Measurements from ENCODE around the gene CARD10.
"Not testable (repeated sequence)": the region's sequence is repeated elsewhere in the genome, so short reads cannot be mapped to it uniquely, and the experiment has no call there.

CARD10 gene

GRCh38 chr22:37555029-37555428 is 35.8 kb upstream of the CARD10 start:
- DNase-seq, result no peak

- no peak for DNase-seq
These were observed 34.5 kb upstream of the CARD10 start for GRCh38 chr22:37553725-37554124.

DNA sequence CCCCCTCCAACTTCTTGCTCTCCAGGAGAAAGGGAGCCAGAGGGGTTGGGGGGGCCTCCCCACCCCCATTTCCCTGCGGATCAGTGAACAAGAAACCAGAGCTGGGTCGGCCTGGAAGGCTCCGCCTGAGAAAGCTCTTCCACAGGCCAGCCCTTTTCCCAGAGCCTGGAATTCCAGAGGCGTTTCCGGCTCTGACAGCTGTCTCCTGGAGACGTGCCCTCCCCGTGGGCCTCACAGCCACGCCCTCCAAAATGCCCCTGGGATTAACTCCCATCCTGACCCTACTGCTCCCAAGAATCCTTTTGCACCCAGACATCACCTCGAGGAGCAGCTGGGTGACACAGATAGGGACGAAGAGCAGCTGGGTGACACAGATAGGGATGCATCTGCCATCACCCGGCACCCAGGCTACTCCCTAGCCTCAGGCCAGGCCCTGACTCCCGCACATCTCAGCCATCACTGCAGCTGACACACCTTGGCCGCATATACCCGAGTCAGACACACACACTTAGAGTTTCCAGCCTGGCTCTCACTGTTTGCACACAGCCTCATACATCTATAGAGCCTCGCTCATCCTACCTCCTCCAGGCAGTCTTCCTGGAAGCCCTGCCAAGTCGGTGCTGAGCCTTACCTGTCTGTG is 33.4 kb upstream of the CARD10 start:
- no peak for DNase-seq

- no peak for DNase-seq
These were observed 32.8 kb upstream of the CARD10 start for GRCh38 chr22:37551981-37552380.

DNA sequence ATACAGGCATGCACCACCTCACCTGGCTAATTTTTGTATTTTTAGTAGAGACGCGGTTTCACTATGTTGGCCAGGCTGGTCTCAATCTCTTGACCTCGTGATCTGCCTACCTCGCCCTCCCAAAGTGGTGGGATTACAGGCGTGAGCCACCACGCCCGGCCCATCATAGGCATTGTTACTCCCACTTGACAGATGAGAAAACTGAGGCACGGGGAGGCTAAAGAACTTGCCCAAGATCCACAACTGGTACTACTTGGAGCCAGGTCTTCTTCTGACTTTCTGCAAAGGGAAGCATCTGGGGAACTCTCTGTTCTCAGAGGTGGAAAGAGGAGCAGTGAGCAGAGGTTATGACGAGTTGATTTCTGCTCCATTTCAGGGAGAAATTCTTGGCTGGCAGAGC is 31.7 kb upstream of the CARD10 start:
- DNase-seq, result not testable (repeated sequence)

GRCh38 chr22:37549704-37550059 is 30.5 kb upstream of the CARD10 start:
- DNase-seq, result no peak

- DNase-seq, result no peak
These were observed 28.1 kb upstream of the CARD10 start for GRCh38 chr22:37547251-37547741.

DNA sequence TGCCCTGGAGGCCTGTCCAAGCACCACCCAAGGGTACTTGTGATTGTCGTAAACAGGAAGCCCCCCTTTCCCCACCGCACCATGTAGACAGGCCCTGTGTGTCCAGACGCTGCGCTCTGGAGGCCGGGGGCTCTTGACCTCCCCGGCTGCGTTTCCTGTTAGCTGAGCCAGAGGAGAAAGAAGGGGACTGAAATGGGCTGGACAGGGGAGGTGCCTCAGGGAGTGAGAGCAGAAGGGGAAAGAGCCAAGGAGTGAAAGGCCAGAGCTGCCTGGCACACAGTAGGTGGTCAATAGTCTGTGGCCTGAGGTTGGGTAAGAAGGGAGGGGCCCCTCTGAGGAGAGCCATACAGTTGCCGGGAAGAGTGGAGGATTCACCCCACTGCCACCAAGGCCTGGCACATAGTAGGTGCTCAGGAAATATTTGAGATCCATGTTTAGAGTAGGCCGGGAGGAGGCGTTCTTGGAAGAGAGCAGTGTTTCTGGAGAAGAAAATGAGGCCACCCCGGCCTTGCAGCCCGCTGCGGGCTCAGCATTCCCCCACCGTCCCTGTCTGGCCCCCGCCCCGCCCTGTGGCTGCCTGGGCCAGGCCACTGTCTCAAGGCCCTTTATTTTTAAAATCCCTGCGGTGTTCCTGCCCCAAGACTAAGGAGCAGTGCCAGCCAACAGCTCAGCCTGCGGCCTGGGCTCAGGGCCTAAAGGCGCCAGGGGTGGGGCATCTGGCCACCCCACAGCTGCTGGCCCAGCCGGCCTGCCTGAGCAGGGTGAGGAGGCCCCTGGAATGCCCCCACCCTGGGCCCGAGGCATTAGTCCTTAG is 27.4 kb upstream of the CARD10 start:
- no peak for DNase-seq

- no peak for DNase-seq
These were observed 26.7 kb upstream of the CARD10 start for GRCh38 chr22:37545703-37546436.

- DNase-seq, result peak; percentile 53 to 69
These were observed 25.9 kb upstream of the CARD10 start for GRCh38 chr22:37544955-37545702.

GRCh38 chr22:37542959-37543358 is 23.7 kb upstream of the CARD10 start:
- no peak for DNase-seq

DNA sequence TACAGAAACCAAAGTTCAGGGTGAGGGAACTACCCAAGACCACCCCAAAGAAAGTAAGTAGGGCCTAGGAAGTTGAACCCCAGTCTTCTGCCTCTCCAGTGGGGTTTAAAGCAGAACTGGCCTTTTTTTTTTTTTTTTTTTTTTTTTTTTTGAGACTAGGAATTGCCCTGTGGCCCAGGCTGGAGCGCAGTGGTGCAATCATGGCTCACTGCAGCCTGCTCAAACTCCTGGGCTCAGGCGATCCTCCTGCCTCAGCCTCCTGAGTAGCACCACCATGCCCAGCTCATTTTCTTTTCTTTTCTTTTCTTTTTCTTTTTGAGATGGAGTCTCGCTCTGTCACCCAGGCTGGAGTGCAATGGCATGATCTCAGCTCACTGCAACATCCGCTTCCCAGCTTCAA is 23.2 kb upstream of the CARD10 start:
- DNase-seq, result not testable (repeated sequence)

- DNase-seq, result not testable (repeated sequence)
These were observed 20.6 kb upstream of the CARD10 start for GRCh38 chr22:37539790-37540189.

DNA sequence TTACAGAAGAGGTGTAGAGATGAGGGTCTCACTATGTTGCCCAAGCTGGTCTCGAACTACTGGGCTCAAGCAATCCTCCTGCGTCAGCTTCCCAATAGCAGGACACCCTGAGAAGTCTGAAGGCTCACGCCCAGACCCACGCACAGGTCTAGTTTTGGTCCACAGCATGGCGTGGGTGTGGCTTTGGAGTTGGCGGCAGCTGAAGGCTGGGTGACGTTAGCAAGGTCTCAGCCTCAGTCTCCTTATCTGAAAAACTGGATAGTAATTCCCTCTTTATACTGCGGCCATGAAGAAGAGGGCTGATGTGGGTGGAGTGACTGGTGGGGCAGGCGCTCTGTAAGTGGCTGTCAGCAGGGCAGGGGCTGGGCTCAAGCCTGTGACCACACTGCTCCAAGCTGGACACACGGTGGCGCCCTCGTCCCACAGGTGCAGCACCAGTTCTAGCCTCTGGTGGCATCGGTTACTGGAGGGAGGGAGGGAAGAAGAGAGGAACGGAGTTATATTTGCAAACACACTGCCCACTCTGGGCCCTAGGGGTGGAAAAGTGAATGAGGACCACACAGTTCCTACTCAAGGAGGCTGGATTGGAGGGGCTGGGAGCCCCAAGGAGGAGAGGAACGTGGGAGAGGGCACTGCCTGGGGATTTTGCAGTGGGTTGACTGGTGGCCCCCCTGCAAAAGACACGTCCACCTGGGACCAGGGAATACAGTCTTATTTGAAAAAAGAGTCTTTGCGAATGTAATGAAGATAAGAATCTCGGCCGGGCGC is 19.6 kb upstream of the CARD10 start:
- DNase-seq, result peak; percentile 94 to 95

- DNase-seq, result no peak
These were observed 15.9 kb upstream of the CARD10 start for GRCh38 chr22:37535159-37535558.

DNA sequence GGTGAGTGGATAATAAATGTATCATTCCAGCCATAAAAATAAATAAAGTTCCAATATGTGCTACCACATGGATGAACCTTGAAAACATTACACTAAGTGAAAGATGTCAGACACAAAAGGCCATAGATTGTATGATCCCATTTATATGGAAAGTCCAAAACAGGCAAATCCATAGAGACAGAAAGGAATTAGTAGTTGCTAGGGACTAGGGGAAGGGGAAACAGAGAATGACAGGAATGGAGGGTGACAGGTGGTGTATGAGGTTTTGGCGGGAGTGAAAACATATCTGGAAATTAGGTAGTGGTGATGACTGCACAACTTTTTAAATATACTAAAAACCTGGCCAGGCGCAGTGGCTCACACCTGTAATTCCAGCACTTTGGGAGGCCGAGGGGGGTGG is 15.2 kb upstream of the CARD10 start:
- no peak for DNase-seq

GRCh38 chr22:37533995-37534394 is 14.8 kb upstream of the CARD10 start:
- DNase-seq, result peak; percentile 47 to 60

DNA sequence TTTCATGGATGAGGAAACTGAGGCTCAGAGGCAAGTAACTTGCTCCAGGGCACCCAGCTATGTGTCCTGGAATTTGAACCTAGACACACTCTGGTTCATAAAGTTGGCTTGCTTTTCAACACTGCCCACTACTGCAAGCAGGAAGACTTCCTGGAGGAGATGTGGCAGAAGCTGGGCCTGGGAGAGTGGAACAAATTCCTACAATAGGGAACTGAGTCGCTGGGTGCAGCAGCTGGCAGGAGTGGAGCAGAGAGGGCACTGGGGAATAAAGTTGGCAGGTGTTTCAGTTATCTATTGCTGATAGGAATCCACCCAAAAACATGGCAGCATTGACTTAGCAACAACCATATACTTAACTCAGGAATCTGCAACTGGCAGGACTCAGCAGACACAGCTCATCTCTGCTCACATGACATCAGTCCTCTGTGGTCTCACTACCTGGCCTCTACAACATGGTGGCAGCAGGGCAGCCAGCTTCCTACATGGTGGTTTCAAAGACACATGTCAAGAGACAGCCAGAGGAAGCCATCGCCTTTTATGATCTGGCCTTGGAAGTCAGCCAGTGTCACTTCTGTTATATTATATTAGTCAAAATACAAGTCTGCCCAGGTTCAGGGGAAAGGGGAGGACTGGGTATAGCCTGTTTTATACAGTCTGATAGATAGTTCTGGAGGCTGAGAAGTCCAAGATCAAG is 10.6 kb upstream of the CARD10 start:
- DNase-seq, result peak; percentile 52 to 69

GRCh38 chr22:37527952-37528351 is 8.7 kb upstream of the CARD10 start:
- not testable (repeated sequence) for DNase-seq

- not testable (repeated sequence) for DNase-seq
These were observed 8.0 kb upstream of the CARD10 start for GRCh38 chr22:37527081-37527752.

DNA sequence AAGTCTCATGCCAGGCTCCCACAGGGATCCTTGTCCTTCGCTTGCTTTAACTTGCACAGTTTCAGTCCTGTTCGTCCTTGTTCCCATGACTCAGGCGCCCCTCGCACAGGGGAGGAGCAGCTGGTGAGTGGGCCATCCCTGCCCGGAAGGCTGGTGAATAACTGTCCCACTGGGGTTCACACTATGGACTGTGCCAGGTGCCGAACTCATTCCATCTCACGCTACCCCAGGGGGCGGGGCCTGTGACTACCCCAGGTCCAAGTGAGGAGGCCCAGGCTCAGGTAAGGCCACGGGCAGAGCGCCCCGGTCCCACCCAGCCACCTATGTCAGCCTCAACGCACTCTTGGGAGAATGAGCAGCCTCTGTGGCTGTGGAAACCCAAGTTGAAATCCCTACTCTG is 7.2 kb upstream of the CARD10 start:
- DNase-seq, result no peak
